T-helper 1 cell treated with Interleukin-12 subunit alpha and Interleukin-12 subunit beta and Interleukin-4 antibody, amounts not matched to agents 30 μg/mL and 1 μg/mL, for 36 hours (primary cell): ENCODE data around the gene HSPG2.
"Not testable (repeated sequence)": the region's sequence is repeated elsewhere in the genome, so short reads cannot be mapped to it uniquely, and the experiment has no call there.

Experiments used
- H3K27ac Mint-ChIP-seq: one replicate; pipeline ENCODE4 v1.8.0; 2021; ENCODE audit warnings: mild to moderate bottlenecking, mixed read lengths
- H3K27me3 Mint-ChIP-seq: one replicate; pipeline ENCODE4 v1.8.0; 2021; ENCODE audit warnings: low read depth, mixed read lengths
- H3K36me3 Mint-ChIP-seq: one replicate; pipeline ENCODE4 v1.8.0; 2021; ENCODE audit warnings: low read depth, mixed read lengths
- H3K4me1 Mint-ChIP-seq: one replicate; pipeline ENCODE4 v1.8.0; 2021; ENCODE audit warnings: low read depth, mixed read lengths
- H3K4me3 Mint-ChIP-seq: one replicate; pipeline ENCODE4 v1.8.0; 2021; ENCODE audit warnings: mild to moderate bottlenecking, moderate library complexity, mixed read lengths
- H3K9me3 Mint-ChIP-seq: one replicate; pipeline ENCODE4 v1.8.0; 2021; ENCODE audit warnings: mixed read lengths

The HSPG2 gene

GRCh38 chr1:21916447-21917238, 20.5 kb downstream of the HSPG2 start:
- peaks cover 3% of the 10 kb centered on the region for H3K4me1 Mint-ChIP-seq
- H3K27ac Mint-ChIP-seq = no peak overlapping the region
- H3K27me3 Mint-ChIP-seq = no peaks in the 10 kb centered on the region
- no peak overlapping the region for H3K4me3 Mint-ChIP-seq
- no peaks in the 10 kb centered on the region for H3K9me3 Mint-ChIP-seq
- no peaks in the 10 kb centered on the region for H3K36me3 Mint-ChIP-seq

- Mint-ChIP-seq H3K4me3 (no peak overlapping the region), H3K27me3 (no peaks in the 10 kb centered on the region), H3K4me1 (peaks cover 8% of the 10 kb centered on the region), H3K9me3 (no peaks in the 10 kb centered on the region), H3K27ac (no peak overlapping the region), H3K36me3 (no peaks in the 10 kb centered on the region)
Measured at GRCh38 chr1:21914880-21915640, 22.1 kb downstream of the HSPG2 start.

DNA sequence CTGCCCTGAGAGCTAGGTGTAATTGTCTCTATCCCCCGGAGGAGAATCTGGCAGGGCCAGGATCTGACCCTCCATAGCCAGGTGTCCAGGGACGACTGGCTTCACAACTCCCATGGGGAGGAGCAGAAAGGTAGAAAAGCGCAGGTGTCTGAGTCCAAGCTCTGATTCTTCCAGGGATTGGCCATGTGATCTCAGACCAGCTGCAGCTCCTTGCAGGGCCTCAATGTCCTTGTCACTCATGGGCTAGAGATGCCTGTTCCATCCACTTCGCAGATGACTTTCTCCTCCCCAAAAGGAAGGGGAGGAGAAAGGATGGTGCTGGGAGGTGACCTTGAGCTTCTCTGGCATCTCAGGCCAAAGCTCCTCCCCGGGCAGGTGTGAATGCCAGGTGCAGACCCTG, 22.7 kb downstream of the HSPG2 start:
- peaks cover 11% of the 10 kb centered on the region for H3K4me1 Mint-ChIP-seq
- H3K4me3 Mint-ChIP-seq = no peak overlapping the region
- no peaks in the 10 kb centered on the region for H3K27me3 Mint-ChIP-seq
- no peaks in the 10 kb centered on the region for H3K9me3 Mint-ChIP-seq
- no peak overlapping the region for H3K27ac Mint-ChIP-seq
- H3K36me3 Mint-ChIP-seq = no peaks in the 10 kb centered on the region

DNA sequence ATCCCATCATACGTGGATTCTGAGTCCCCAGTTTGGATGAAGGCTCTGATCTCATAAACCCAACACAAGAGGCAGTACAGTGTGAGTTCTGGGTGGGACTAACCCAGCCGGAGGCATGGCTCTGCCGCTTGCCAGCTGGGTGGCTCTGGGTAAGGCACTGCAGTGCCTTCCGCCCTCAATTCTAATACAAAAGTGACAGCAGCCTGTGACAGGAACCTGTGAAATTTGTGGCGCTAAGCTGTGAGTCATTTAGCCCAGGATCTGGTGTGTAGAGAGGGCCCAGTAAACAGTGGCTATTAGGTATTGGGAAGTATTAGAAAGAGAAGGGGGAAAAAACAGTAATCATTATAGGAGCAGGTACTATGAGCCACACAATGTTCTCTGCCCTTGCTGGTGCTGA, 23.3 kb downstream of the HSPG2 start:
- Mint-ChIP-seq H3K36me3 (no peaks in the 10 kb centered on the region), H3K27me3 (no peaks in the 10 kb centered on the region), H3K9me3 (no peaks in the 10 kb centered on the region), H3K4me1 (peaks cover 11% of the 10 kb centered on the region), H3K4me3 (no peak overlapping the region), H3K27ac (no peak overlapping the region)

- Mint-ChIP-seq H3K4me1 (peaks cover 11% of the 10 kb centered on the region), H3K27me3 (no peaks in the 10 kb centered on the region), H3K27ac (no peak overlapping the region), H3K4me3 (no peak overlapping the region), H3K36me3 (no peaks in the 10 kb centered on the region), H3K9me3 (no peaks in the 10 kb centered on the region)
Measured at GRCh38 chr1:21913258-21913657, 23.9 kb downstream of the HSPG2 start.

DNA sequence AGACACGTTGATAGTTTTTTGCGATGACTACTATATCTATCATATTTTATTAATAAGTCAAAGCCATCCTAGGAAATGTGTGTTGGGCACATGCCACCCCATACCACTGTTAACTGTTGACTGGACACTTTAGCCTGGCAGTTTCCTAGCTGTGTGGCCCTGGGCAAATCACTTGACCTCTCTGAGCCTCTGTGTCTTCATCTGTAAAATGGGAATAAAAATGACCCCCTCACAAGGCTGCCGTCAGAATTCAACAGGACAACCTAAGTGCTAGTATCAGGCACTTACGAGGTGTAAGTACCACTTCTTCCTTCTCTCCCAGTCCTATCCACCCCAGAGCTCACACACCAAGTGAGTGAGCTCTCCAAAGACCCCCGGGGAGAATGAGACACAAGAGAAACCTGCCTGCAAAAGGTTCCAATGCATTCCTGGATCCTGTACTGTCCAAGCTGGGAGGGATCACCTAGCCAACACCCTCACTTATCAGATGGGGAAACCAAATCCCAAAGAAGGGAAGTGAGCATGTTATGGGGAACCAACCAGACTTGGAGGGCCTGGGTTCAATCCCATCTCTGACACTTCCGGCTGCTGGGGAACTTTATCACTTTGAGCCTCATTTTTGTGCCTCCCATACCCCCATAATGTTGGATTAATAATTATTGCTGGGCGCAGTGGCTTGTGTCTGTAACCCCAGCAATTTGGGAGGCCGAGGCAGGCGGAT, 24.9 kb downstream of the HSPG2 start:
- no peak overlapping the region for H3K27ac Mint-ChIP-seq
- no peaks in the 10 kb centered on the region for H3K36me3 Mint-ChIP-seq
- no peaks in the 10 kb centered on the region for H3K9me3 Mint-ChIP-seq
- H3K27me3 Mint-ChIP-seq = no peaks in the 10 kb centered on the region
- H3K4me3 Mint-ChIP-seq = no peak overlapping the region
- peaks cover 11% of the 10 kb centered on the region for H3K4me1 Mint-ChIP-seq

DNA sequence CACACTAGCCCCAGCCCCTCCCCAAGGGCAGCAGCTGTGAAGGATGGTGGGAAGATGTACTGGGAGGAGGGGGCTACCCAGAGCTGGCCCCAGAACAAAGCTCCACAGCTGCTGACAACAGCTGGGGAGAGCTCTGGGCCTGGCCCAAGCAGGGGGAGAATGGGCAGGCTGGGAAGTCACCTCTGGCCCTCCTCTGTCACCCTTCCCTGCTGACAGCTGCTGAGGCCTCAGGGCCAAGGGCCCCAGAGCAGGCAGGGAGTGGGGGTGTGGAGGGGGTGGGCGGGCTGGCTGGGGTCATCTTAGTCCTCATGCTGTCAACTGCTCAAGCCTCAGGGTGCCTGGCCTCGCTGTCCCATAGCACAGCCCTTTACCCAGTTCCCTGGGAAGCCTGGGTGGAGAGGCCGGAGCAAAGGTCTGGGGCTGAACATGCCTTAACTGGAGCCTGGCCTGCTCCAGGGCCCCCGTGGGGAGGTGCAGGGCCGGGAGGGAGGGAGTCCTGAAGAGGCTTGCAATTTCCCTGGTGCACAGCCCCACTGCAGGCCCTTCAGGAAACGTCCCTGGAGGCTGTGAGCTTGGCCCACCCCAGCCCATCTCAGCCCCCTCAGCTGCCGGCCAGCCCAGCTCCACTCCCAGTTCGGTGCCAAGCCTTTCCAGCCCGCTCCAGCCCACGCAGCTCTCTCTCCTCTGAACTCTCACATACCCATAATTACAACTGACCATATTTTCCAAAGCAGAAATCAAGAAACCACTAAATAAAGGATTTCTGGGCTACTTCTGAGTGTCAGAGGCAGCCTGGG, 25.7 kb downstream of the HSPG2 start:
- Mint-ChIP-seq H3K27me3 (no peaks in the 10 kb centered on the region), H3K9me3 (no peaks in the 10 kb centered on the region), H3K27ac (no peak overlapping the region), H3K4me1 (peaks cover 11% of the 10 kb centered on the region), H3K4me3 (no peak overlapping the region), H3K36me3 (no peaks in the 10 kb centered on the region)

- Mint-ChIP-seq H3K4me1 (peaks cover 11% of the 10 kb centered on the region), H3K9me3 (no peaks in the 10 kb centered on the region), H3K27ac (no peak overlapping the region), H3K27me3 (no peaks in the 10 kb centered on the region), H3K4me3 (no peak overlapping the region), H3K36me3 (no peaks in the 10 kb centered on the region)
Measured at GRCh38 chr1:21910558-21911204, 26.4 kb downstream of the HSPG2 start.

GRCh38 chr1:21909787-21910503, 27.2 kb downstream of the HSPG2 start:
- Mint-ChIP-seq H3K9me3 (no peaks in the 10 kb centered on the region), H3K27ac (peak overlapping the region; percentile 36), H3K27me3 (no peaks in the 10 kb centered on the region), H3K4me3 (no peak overlapping the region), H3K4me1 (peaks cover 15% of the 10 kb centered on the region), H3K36me3 (no peaks in the 10 kb centered on the region)

GRCh38 chr1:21909286-21909759, 27.8 kb downstream of the HSPG2 start:
- Mint-ChIP-seq H3K27ac (peak overlapping the region; percentile 36), H3K4me1 (peaks cover 15% of the 10 kb centered on the region), H3K36me3 (no peaks in the 10 kb centered on the region), H3K27me3 (no peaks in the 10 kb centered on the region), H3K9me3 (no peaks in the 10 kb centered on the region), H3K4me3 (no peak overlapping the region)

GRCh38 chr1:21907737-21908534, 29.2 kb downstream of the HSPG2 start:
- H3K4me1 Mint-ChIP-seq = peaks cover 12% of the 10 kb centered on the region
- H3K27ac Mint-ChIP-seq, H3K36me3 Mint-ChIP-seq, H3K27me3 Mint-ChIP-seq, H3K4me3 Mint-ChIP-seq, H3K9me3 Mint-ChIP-seq: not testable (repeated sequence)

DNA sequence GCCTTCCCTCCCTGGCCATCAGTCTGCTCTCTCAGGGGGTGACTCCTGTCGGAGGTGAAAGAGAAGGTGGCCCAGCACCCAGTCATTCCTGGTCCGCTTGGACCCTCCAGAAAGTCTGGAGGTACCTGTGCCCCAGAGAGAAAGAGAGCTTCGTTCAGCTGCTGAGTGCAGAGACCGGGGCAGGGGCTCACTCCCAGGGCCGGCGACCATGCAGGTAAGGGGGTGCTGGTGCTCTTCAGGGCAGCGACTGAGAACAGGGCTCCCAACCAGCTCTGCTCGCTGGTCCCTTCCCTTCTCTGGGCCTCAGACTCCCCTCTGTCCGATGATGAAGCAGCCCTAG, 30.1 kb downstream of the HSPG2 start:
- Mint-ChIP-seq H3K4me1 (peaks cover 12% of the 10 kb centered on the region), H3K4me3 (no peak overlapping the region), H3K9me3 (no peaks in the 10 kb centered on the region), H3K27ac (no peak overlapping the region), H3K27me3 (no peaks in the 10 kb centered on the region), H3K36me3 (no peaks in the 10 kb centered on the region)
